ENCODE results near the gene PHAX. TPM values are rescaled to one million over a fixed set of nuclear protein-coding genes. Genes with fewer than 3 reads are reported as not detected.
"Not testable (repeated sequence)": the region's sequence is repeated elsewhere in the genome, so short reads cannot be mapped to it uniquely, and the experiment has no call there.

The PHAX gene
- total RNA-seq, 1 experiment from 2014 or later, result 63.6 TPM

DNA sequence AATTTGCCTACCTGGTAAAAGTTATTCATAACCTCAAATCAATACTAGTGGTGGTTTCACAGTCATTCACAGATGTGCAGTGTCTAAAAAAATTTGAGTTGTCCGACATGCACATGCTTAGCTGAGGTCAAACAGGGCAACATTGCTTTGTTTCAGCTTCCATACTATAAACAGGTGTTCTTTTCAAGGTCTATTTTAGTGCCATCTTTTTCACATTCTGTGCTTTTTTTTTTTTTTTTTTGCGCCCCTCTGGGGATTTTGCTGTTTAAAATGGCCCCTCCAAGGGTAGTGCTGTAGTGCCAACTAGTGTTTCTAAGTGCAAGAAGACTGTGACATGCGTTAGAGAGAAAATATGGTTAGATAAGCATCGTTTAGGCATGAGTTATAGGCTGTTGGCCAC lies 14.5 kb downstream of the PHAX start:
- intact Hi-C loops (cut with micrococcal nuclease; ENCODE audit: unreplicated experiment), result no loop called here
- CTCF ChIA-PET, result no interaction called here
- H3K27ac Mint-ChIP-seq (ENCODE audit: unreplicated experiment), result no peak overlapping the region

DNA sequence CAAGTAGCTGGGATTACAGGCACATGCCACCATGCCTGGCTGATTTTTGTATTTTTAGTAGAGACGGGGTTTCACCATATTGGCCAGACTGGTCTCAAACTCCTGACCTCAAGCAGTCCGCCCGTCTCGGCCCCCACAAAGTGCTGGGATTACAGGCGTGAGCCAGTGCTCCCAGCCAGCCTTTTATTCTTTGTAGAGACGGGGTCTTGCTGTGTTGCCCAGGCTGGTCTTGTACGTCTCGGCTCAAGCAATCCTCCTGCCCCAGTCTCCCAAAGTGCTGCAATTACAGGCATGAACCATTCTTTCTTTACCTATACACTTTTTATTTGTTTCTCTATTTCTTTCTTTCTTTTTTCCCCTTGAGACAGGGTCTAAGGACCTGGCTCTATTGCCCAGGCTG lies 16.9 kb downstream of the PHAX start:
- CTCF ChIA-PET; BruUV-seq (replicated peaks): not testable (repeated sequence)

More for the DNA sequence above, 14.5 kb downstream of the PHAX start:
- no peak for DNase-seq
- no peaks in the 10 kb centered on the region for H3K4me1 Mint-ChIP-seq (ENCODE audit: low read depth, unreplicated experiment)
- H3K9me3 Mint-ChIP-seq (ENCODE audit: low read depth, unreplicated experiment), result no peaks in the 10 kb centered on the region
- no TSS peak for BruUV-seq (replicated peaks)
- H3K36me3 Mint-ChIP-seq (ENCODE audit: insufficient read depth, unreplicated experiment), result peaks cover 41% of the 10 kb centered on the region
- H3K4me3 Mint-ChIP-seq (ENCODE audit: low read depth, unreplicated experiment), result no peak overlapping the region
- TF ChIP-seq, protein P1, sequence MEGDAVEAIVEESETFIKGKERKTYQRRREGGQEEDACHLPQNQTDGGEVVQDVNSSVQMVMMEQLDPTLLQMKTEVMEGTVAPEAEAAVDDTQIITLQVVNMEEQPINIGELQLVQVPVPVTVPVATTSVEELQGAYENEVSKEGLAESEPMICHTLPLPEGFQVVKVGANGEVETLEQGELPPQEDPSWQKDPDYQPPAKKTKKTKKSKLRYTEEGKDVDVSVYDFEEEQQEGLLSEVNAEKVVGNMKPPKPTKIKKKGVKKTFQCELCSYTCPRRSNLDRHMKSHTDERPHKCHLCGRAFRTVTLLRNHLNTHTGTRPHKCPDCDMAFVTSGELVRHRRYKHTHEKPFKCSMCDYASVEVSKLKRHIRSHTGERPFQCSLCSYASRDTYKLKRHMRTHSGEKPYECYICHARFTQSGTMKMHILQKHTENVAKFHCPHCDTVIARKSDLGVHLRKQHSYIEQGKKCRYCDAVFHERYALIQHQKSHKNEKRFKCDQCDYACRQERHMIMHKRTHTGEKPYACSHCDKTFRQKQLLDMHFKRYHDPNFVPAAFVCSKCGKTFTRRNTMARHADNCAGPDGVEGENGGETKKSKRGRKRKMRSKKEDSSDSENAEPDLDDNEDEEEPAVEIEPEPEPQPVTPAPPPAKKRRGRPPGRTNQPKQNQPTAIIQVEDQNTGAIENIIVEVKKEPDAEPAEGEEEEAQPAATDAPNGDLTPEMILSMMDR (IDR thresholded peaks at IDR 0.05; ENCODE audit: unreplicated experiment), result no peak
- H3K27me3 Mint-ChIP-seq (ENCODE audit: unreplicated experiment), result no peaks in the 10 kb centered on the region

DNA sequence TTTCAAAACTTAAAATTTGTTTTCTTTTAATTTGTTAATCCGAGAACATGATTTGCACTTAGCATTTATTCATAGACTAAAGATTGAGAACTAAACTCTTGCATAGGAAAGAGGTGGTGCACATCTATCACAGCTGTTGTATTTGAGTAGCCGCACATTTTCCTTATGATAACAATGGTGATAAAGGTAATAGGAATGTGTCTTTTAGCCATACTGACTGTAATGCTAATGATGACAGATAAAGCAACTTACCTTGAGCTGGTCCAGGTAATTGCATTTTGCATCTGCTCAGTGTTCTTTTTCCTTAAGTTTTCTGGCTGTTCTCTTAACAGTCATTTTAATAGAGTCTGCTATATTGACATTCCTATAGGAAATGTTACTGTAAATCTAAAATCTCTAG lies 19.0 kb downstream of the PHAX start:
- Mint-ChIP-seq H3K36me3 (ENCODE audit: insufficient read depth, unreplicated experiment) (peaks cover 42% of the 10 kb centered on the region), H3K27me3 (ENCODE audit: unreplicated experiment) (no peaks in the 10 kb centered on the region), H3K27ac (ENCODE audit: unreplicated experiment) (no peak overlapping the region), H3K9me3 (ENCODE audit: low read depth, unreplicated experiment) (no peaks in the 10 kb centered on the region), H3K4me1 (ENCODE audit: low read depth, unreplicated experiment) (peaks cover 19% of the 10 kb centered on the region), H3K4me3 (ENCODE audit: low read depth, unreplicated experiment) (no peak overlapping the region)
- TF ChIP-seq, protein P1 (IDR thresholded peaks at IDR 0.05; ENCODE audit: unreplicated experiment), result no peak
- CTCF ChIA-PET, result interaction anchor here (0.7 kb wide), 1 partner anchor 199 kb away, joined by 3 read pairs; no protein-coding TSS in a partner anchor
- BruUV-seq (replicated peaks), result no TSS peak
- intact Hi-C loops (cut with micrococcal nuclease; ENCODE audit: unreplicated experiment), result no loop called here
- no peak for DNase-seq

More for the DNA sequence above, 16.9 kb downstream of the PHAX start:
- H3K27me3 Mint-ChIP-seq (ENCODE audit: unreplicated experiment); H3K4me3 Mint-ChIP-seq (ENCODE audit: low read depth, unreplicated experiment); H3K4me1 Mint-ChIP-seq (ENCODE audit: low read depth, unreplicated experiment); DNase-seq; H3K9me3 Mint-ChIP-seq (ENCODE audit: low read depth, unreplicated experiment); H3K27ac Mint-ChIP-seq (ENCODE audit: unreplicated experiment); intact Hi-C loops (cut with micrococcal nuclease; ENCODE audit: unreplicated experiment): not testable (repeated sequence)
- H3K36me3 Mint-ChIP-seq (ENCODE audit: insufficient read depth, unreplicated experiment), result peaks cover 41% of the 10 kb centered on the region

DNA sequence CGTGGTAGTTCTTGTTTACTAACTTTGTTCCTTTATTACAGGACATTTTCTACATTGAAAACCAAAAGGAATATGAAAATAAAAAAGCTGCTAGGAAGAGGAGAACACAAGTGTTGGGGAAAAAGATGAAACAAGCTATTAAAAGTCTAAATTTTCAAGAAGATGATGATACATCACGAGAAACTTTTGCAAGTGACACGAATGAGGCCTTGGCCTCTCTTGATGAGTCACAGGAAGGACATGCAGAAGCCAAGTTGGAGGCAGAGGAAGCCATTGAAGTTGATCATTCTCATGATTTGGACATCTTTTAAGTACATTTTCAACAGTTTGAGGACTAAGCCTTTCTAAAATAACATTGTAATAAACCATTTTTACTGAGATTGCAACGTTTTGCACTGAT lies 23.8 kb downstream of the PHAX start:
- Mint-ChIP-seq H3K9me3 (ENCODE audit: low read depth, unreplicated experiment) (no peaks in the 10 kb centered on the region), H3K27me3 (ENCODE audit: unreplicated experiment) (no peaks in the 10 kb centered on the region), H3K27ac (ENCODE audit: unreplicated experiment) (peak overlapping the region; percentile 21), H3K4me1 (ENCODE audit: low read depth, unreplicated experiment) (peaks cover 22% of the 10 kb centered on the region), H3K36me3 (ENCODE audit: insufficient read depth, unreplicated experiment) (peaks cover 33% of the 10 kb centered on the region), H3K4me3 (ENCODE audit: low read depth, unreplicated experiment) (peak overlapping the region; percentile 3)
- CTCF ChIA-PET, result no interaction called here
- BruUV-seq (replicated peaks), result no TSS peak
- DNase-seq, result peak; percentile 19
- intact Hi-C loops (cut with micrococcal nuclease; ENCODE audit: unreplicated experiment), result no loop called here
- TF ChIP-seq, protein P1 (IDR thresholded peaks at IDR 0.05; ENCODE audit: unreplicated experiment), result no peak

DNA sequence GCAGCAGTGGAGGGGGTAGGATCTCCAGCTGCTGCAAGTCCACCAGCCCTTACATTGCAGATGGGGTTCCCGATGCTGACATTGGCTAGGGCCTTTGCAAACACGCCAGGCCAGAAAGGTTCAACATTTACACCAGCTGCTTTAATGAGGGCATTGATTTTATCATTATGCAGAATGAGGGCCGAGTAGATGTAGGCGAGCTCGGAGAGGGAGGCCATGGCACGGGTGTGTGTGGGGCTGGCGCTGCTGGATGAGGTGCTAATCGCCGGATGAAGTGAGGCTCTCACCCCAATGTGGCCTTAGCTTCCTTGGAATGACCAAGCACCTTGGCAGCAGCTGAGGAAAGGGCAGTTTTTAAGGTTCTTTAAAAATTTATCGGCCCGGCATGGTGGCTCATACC lies 27.4 kb downstream of the PHAX start:
- CTCF ChIA-PET, result no interaction called here
- no peak overlapping the region for H3K27ac Mint-ChIP-seq (ENCODE audit: unreplicated experiment)
- no TSS peak for BruUV-seq (replicated peaks)
- no peak overlapping the region for H3K4me3 Mint-ChIP-seq (ENCODE audit: low read depth, unreplicated experiment)
- peaks cover 19% of the 10 kb centered on the region for H3K4me1 Mint-ChIP-seq (ENCODE audit: low read depth, unreplicated experiment)
- intact Hi-C loops (cut with micrococcal nuclease; ENCODE audit: unreplicated experiment), result no loop called here
- no peaks in the 10 kb centered on the region for H3K9me3 Mint-ChIP-seq (ENCODE audit: low read depth, unreplicated experiment)
- no peaks in the 10 kb centered on the region for H3K27me3 Mint-ChIP-seq (ENCODE audit: unreplicated experiment)
- peaks cover 23% of the 10 kb centered on the region for H3K36me3 Mint-ChIP-seq (ENCODE audit: insufficient read depth, unreplicated experiment)
- TF ChIP-seq, protein P1 (IDR thresholded peaks at IDR 0.05; ENCODE audit: unreplicated experiment), result no peak
- DNase-seq, result no peak
